Activated T-cell treated with anti-CD3 and anti-CD28 coated beads, Interleukin-2, amount 50 U/mL, for 1 hour (primary cell): Measurements from ENCODE around the gene DCT.

ENCODE experiments used
- DNase-seq: peaks from one replicate; pipeline ENCODE4 v3.0.0-alpha.2; 2020

DCT gene

GRCh38 chr13:94444826-94445225, 34.7 kb downstream of the DCT start:
- no peak for DNase-seq

- no peak for DNase-seq
Measured at GRCh38 chr13:94435604-94436226, 43.8 kb downstream of the DCT start.

GRCh38 chr13:94433055-94433961, 46.2 kb downstream of the DCT start:
- no peak for DNase-seq

- no peak for DNase-seq
Measured at GRCh38 chr13:94431987-94432386, 47.5 kb downstream of the DCT start.

- DNase-seq, result no peak
Measured at GRCh38 chr13:94431574-94431973, 47.9 kb downstream of the DCT start.

GRCh38 chr13:94427313-94427953, 52.0 kb downstream of the DCT start:
- no peak for DNase-seq

- DNase-seq, result no peak
Measured at GRCh38 chr13:94419925-94420305, 59.6 kb downstream of the DCT start.

GRCh38 chr13:94419304-94419924, 60.1 kb downstream of the DCT start:
- no peak for DNase-seq

GRCh38 chr13:94417294-94417693, 62.2 kb downstream of the DCT start:
- DNase-seq, result no peak

GRCh38 chr13:94416454-94417080, 62.9 kb downstream of the DCT start:
- no peak for DNase-seq

- no peak for DNase-seq
Measured at GRCh38 chr13:94415500-94416237, 63.8 kb downstream of the DCT start.

GRCh38 chr13:94414708-94415107, 64.8 kb downstream of the DCT start:
- DNase-seq, result no peak

- no peak for DNase-seq
Measured at GRCh38 chr13:94414141-94414540, 65.3 kb downstream of the DCT start.

GRCh38 chr13:94413598-94413944, 65.9 kb downstream of the DCT start:
- DNase-seq, result no peak

- no peak for DNase-seq
Measured at GRCh38 chr13:94412870-94413597, 66.4 kb downstream of the DCT start.

GRCh38 chr13:94411747-94412146, 67.7 kb downstream of the DCT start:
- DNase-seq, result no peak

GRCh38 chr13:94408314-94409036, 71.0 kb downstream of the DCT start:
- DNase-seq, result no peak

- DNase-seq, result no peak
Measured at GRCh38 chr13:94400874-94401273, 78.6 kb downstream of the DCT start.

GRCh38 chr13:94399812-94400211, 79.7 kb downstream of the DCT start:
- DNase-seq, result no peak

GRCh38 chr13:94395860-94396259, 83.6 kb downstream of the DCT start:
- no peak for DNase-seq

GRCh38 chr13:94394723-94395122, 84.8 kb downstream of the DCT start:
- DNase-seq, result no peak
